Brain pericyte (primary cell): ENCODE measurements around the gene SLC20A1.

Source experiments
- DNase-seq: peaks from one replicate; pipeline ENCODE4 v3.0.0-alpha.2; 2012; ENCODE audit warnings: low read depth, low spot score

Gene SLC20A1

DNA sequence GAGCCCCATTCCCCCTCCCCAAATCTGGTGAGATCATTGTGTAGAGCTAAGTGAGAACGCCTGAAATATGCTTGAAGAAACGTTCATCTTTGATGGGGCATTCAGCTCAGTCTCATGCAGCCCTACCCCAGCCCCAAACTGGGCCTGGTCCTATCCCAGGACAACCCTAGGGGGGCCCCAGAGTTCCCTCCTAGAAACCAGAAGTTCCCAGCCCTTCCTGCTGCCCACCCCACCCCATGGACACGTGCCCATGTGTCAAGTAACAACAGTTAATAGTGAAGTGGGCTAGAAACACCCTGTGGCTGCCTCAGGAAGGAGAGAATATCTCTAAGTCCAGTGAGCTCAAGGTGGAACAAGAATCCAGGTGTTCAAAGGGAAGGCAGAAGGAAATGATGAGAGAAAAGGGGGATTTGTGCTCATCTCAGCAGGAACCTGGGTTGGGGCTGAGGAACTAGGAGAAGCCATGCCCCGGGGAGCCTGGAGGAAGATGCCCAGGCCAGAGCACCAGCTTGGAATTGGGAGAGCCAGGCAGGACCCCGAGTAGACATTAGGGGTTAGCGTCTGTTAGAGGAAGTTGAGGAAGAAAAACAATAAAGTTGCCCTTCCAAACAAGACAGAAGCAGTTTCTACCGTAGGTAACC lies 20.1 kb upstream of the SLC20A1 start:
- no peak for DNase-seq

DNA sequence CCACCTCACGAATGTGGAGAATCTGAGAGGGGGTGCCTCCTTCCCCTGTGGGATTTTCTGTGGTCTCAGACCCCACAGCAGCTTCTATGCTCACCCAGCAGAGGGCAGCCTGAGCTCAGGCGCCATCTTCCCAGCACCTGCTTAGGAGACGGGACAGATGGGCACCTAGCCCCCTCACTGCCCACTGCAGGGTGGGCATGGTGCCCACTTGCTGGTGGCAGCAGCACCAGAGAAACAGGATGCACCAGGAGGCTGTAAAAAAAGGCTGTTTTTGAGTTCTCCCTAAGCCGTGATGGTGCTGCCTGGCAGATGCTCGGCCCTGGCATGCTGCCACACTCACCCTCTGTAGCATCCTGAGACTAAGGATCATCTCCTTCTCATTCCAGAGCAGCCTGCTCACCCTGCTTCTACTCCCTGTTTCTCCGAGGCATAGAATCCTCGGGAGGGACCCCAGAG lies 19.1 kb upstream of the SLC20A1 start:
- no peak for DNase-seq

DNA sequence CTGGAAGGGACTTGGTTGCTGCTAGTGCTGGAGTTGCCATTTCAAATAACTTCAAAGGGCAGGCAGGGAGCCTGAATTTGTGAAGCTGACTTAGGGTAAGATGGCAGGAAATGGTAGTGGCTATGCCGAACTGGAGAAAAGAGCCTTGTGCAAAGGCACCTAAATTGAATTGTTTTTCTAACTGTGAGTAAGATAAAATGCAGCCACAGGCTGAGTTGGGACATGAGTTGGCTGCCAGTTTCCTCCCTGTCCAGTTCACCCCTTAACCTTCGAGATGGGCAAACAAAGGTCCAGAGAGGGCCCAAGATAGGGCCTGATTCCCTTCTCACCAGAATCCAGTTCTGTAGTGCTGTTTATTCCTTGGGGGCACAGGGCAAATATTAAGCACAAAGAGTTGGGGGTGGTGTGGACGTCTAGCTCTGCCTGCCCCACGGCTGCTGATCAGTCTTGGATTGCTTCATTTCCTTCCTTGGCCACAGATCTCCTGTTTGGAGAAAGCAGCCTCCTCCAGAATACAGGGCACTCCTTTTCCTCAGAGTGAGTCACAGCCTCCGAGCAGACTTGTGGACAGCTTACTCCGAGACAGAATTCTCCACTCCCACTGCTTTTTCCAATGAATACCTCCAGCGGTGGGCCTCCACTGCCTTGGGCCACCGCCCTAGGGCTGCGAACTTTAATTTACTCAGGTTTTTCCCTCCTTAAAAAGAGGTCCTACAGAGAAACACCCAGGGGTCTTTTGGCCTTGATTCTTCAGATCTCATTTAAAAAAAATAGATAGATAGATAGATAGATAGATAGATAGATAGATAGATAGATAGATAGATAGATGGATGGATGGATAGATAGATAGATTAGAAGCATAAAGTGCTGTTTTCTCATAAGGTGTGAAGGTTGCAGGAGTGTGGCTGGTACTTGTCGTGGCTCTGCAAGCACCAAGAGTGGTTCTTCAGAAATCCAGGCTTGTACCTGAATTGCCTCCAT lies 18.4 kb upstream of the SLC20A1 start:
- no peak for DNase-seq

DNA sequence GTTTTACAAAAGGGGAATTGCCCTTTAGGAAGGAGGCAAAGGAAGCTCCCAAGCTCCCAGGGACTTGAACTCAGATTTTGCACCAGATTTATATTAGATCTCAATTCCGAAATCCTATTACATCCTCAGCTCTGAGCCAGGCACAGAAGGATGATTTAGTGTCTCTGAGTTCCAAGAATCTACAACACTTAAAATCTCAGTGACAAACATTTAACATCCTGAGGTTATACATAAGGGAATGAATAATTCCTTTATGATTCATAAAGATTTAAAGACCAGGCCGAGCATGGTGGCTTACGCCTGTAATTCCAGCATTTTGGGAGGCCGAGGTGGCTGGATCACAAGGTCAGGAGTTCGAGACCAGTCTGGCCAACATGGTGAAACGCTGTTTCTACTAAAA lies 16.5 kb upstream of the SLC20A1 start:
- no peak for DNase-seq

DNA sequence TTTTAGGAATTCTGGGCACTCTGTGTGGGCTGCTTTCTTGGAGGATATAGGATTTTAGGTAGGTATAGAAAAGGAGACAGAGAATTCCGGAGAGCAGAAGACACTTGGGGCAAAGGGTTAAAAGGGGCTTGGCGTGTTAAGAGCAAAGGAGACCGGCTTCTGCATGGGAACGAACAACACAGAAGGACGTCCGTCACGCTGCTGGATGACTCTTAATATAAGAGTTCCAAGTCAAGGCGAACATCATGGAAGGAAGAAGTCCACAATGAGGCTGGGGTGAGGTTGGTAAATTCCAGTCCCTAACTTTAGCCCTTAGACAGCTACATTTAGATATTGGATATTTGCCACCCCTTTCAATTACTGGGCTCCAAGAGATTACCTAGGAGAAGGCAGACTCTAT lies 15.9 kb upstream of the SLC20A1 start:
- DNase-seq: no peak

DNA sequence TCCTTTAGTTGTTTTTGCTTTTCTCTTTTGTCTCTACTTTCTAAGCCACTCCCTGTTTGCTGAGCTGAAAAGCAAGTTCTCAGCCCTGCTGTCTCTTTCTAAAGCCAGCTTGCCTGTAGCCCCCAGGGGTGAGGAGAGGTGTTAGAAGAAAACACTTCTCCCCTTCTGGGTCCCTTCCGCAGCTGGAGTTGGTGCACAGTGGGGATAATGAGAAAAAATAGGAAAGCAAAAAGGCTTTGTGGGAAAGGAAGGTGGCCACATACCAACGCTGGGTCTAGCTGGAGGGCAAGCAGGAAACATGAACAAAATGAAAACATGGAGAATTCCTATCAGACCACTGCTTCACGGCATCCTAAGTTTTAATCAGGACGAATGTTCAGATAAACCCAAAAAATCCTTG lies 15.5 kb upstream of the SLC20A1 start:
- no peak for DNase-seq

DNA sequence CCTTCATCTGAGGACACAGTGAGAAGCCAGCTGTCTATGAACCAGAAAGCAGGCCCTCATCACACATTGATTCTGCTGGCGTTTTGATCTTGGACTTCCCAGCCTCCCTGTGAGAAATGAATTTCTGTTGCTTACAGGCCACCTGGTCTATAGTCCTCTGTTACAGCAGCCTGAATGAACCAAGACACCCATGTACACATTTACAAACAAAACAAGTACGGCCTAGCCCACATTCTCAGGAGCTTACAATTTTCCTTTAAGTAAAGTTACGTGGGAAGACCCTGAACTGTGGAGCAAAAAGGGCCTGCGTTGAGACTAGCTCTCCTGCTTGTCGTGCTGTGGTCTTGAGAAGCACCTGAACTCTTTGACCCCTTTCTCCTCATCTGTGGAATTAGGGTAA lies 12.0 kb upstream of the SLC20A1 start:
- DNase-seq: no peak

DNA sequence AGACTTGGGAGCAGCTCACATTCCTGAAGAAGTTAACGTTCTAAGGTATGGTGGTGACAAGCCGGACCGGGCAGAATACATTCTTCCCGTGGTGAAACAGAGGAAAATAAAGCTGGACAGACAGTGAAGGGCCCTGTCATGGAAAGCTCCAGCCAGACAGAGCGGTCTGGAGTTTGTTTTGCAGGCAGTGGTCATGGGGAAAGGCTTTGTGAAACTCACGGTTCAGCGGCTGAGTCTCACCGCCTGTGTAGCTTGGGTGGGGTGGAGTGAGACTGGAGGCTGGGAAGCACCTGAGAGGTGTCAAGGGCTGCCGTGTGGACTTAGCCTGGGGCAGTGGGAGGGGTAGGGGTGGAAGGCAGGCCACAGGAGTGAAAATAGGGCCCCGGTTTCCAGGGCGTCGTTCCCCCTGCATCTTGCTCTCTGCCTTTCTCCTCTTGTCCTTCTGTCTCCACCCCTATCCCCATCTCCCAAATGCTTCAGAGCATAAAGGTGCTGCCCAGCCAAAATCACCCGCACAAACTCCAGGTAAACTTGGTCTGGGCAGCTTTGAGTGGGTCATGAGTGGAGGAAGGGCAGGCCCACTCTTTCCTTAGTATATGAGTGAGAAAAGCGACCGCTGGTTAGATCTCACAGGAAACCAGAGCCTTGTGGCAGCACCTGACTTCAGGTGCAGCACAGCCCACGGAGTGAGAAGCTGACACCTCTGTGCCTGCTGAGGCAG lies 11.4 kb upstream of the SLC20A1 start:
- no peak for DNase-seq

DNA sequence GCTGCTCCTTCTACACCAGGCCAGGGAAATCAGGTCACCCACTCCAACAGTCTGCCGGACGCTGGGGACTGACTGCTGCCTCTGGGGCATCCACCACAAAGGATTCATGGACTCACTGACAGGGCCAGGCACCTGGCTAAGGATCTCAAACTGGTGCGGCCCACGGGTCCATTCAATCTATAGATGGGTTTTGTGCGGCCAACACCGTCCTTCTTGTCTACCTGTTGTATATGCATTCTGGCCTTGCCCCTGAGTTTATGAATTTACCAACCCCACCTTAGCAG lies 10.9 kb upstream of the SLC20A1 start:
- no peak for DNase-seq

DNA sequence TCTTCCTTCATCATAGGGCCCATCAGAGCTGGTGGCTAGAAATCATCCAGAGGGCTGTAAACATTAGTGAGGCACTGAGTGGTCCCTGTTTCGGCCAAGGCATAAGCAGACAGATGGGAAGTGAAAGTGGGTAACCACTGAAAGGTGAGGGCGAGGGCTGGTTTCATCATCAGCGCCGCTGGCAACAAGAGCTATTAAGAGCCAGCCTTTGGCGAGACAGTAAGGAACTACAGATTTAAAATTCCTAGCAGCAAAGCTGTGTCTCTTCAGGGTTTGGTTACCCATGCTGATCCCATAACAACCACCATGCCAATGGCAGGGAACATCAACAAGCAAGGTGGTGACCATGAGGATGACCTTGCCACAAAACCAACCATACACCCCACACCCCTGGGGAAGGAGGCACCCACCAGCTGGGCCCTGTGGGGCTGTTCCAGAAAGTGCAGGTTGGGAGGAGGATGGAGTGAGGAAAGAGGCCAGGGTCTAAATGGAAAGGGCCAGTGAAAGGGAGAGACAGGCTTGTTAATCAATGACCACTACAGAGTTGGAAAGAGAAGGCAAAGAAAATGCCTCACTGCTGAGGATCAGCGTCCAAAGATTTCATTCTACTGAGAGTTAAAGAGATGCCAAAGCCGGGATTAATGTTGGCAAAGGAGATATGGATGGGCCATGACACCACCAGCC lies 9.0 kb upstream of the SLC20A1 start:
- no peak for DNase-seq

DNA sequence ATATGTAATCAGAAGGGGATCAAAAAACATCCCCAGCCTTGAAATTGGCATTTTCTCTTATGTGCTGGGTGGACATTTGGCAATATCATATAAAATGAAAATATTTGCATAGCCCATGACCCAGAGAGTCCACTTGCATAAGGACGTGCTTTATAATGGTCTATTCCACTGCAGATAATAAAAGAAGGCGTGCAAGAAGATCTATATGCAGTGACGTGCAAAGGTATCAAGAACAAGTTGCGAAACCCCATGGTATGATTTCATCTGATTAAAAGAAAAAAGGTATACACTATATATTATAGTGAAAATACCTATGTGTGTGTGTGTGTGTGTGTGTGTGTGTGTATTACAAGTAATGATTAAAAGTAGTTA lies 8.5 kb upstream of the SLC20A1 start:
- no peak for DNase-seq

DNA sequence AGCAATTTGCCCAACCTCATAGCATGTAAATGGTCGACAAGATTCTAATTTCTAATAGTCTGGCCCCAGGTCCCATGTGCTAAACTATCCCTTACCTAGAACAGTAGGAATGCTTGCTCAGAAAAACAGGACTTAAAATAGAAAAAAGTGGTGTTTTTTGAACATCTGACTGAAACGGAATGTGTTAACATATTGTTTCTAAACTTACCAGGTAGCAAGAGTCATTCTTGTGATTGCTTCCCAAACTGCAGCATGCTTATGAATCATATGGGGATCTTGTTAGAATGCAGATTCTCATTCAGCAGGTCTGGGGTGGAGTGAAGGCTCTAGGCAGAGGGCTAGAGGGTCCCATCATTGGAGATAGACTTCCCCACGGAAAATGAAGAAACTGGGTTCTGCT lies 5.8 kb upstream of the SLC20A1 start:
- DNase-seq: no peak

DNA sequence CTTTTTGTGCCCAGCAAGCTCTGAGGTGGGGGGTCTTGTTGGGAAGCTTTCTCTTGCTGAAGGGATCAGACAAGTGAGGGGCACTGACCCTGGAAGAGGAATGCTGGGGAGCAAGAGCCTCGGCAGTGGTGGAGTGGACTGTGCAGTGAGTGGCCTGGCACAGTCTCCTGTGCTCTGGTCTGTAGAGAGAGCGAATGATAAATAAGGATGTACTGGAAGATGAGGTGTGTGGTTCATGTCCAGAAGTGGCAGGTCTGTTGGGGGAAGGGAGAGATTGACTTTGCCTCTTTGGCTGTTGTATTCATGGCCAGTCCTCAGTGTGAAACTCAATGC lies 5.3 kb upstream of the SLC20A1 start:
- no peak for DNase-seq

DNA sequence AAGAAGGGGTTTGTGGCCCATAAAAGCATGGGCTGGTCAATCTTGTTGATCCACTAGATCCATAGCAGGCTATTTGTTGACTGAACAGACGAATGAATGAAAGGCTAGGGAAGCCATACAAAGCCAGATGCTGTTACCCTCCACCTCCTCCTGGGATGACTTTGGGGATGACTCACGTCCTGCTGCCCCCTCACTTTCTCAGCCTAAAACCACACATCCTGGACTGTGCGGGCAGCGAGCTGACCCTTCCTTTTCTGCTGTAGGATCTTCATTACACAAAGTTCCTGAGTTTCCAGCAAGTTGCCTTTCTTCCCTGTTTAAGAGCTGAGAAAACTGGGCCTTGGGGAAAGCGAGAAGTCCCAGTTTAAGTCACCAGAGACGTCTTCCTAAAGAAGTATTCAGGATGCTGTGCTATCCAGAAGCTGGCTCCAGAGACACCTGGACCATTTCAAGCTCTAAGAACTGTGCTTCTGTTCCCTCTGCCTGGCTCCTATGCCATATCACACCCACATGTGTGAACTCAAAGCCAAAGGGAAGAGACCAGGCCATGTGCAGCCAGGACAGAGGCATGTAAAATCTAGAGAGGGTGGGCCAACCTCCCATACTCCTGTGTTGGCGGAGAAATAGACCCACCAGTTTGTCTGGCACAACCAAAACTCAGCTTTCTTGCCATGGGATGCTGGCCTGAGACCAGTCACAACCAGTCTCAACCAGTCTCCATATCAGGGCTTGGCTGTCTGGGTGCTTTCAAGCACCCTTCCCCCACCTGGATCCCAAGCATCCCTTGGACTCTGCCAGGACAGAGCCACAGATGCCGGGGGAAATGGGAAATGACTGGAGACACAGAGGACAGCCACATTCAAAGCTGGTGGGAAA lies 4.7 kb upstream of the SLC20A1 start:
- DNase-seq: no peak

DNA sequence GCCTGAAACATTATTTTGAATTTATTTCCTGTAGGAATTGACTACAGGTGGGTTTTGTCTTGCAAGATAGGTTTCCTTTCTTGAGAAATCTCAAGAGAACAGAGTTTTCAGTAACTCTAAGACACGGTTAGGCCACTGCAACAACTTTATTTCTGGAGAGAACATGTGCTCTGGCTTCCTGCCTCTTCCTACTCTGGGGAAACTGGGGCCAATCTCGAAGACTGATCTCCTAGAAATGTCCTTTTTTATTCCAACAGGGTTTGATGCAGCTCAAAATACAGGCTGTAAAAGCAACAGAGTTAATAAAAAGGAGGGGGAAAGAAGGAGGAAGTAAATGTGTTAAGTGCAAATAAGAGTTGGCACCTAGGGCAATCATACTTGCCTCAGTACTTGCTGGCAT lies 4.0 kb upstream of the SLC20A1 start:
- DNase-seq: no peak

DNA sequence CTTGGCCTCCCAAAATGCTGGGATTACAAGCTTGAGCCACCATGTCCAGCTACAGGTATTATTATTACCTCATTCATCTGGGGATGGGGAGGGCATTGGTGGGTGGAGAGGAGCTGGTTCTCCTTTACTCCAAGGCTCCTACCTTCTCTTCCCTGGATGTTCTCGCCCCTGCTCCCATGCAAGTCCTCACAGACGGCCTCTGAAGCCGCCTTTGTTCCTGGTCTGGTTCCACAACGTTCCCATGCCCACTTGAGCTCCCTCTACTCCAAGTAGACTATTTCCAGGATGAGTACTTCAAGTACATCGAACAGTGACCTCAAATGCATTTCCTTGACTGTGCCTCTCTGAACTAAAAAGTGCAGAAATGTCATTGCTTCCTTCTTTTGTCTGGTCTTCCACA lies 3.2 kb upstream of the SLC20A1 start:
- no peak for DNase-seq

DNA sequence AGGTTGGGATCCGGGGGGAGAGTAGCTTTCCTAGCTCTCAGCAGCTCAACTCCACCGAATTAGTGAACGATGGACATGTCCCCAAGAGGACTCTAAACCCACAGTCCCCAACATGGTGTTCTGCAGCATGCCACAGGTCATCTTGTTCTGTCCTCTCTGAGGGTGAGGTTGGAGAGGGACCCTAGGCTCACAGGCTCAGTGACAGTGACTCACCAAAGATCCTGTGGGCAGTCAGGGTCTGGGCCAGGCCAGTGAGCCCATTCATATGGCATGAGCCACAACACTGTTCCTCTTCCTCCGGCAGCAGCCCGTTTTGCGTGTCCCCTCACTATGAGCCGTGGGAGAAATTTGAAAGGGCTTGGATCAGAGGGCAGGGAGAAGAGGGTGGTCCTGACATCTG lies 2.8 kb upstream of the SLC20A1 start:
- no peak for DNase-seq

DNA sequence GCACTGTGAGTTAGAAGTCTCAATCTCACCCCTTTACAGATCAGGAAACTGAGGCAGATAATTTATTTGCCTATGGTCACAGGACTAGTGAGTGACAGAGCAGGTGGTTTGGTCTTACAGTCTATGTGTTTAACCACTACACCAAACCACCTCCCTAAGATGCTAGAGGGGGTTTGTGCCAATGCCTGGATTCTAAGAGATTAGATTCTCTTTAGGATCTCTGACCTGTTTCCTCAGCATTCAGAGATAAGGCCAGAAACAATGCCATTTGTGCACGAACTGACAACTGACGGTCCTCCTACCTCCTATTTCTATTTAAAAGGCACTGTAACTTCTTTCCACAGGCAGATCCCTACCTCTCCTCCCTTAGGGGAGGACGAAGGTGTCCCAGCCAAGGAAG lies 2.3 kb upstream of the SLC20A1 start:
- no peak for DNase-seq

DNA sequence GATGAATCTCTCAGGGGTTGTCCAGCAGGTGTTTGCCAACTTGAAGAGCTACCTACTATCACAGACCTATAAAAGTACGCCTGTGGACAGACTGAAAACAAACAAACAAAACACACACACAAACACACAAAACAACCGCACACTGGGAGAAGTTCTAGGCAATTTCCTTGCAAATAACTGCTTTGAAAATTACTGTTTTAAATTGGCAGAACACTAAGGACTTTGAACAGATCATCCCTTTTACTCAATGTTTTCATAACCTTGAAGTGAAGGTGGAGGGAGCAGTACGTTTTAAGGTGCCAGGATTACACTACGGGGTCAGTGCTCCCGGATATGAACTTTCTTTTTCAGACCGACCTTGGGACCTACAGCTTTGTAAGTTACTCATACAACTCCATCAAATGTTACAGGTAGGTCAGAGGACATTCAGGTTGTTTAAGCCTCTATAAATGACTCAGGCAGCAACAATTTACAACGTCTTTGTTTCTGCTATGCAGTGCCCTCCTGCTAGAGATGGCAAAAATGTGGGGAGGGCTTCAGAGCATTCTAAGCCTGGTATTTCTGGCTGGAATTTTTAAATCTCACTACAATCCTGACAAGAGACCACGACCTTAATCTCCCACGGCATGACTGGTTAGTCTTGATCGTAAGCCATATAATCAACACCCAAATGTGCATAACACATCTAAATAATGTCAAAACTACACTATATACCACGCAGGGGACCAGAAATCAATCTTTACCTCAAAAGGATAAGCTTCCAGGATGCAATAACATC lies 1.4 kb upstream of the SLC20A1 start:
- no peak for DNase-seq

DNA sequence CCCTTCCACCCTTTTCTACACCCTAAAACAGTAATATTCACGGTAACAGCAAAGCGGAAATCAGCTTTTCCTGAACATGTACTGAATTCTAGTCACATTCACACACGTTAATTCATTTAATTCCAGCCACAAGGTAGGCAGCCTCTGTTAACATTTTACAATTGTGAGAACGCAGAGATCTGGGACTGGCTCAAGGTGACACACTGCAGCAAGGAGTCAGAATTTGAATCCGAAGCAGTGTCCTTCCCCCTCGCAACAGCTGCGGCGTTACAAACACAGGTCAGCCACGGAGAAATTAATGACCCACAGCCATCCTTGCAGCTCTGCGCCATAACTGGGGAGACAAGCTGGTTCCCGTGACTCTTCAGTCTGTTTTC lies 818 bp upstream of the SLC20A1 start:
- DNase-seq: no peak
